SK-N-SH treated with all-trans-retinoic acid at 6 μM for 48 hours (cell line): ENCODE data around the gene CNOT10.

Source experiments
- ATAC-seq: fragments of 200-7000 bp; cut with Tn5 transposase; 3 replicates; pipeline ENCODE4 v1.9.1; 2020; ENCODE audit warnings: mild to moderate bottlenecking, moderate library complexity
- BACH2 ChIP-seq: fragments of 250-450 bp; sonication (Bioruptor Pico); IDR thresholded peaks from 2 replicates; pipeline ENCODE4 v1.9.0; 2021; ENCODE audit warnings: mild to moderate bottlenecking, borderline replicate concordance
- CREB5 ChIP-seq: fragments of 250-450 bp; sonication (Bioruptor Pico); IDR thresholded peaks from 2 replicates; pipeline ENCODE4 v1.5.1; 2020; ENCODE audit warnings: low read depth, mild to moderate bottlenecking, moderate library complexity
- CSDC2 ChIP-seq: fragments of 250-450 bp; sonication (Bioruptor Pico); IDR thresholded peaks from 2 replicates; pipeline ENCODE4 v1.5.0; 2020; ENCODE audit warnings: mild to moderate bottlenecking, moderate library complexity
- ISL1 ChIP-seq: fragments of 250-450 bp; sonication (Bioruptor Pico); IDR thresholded peaks from 2 replicates; pipeline ENCODE4 v2.1.2; 2022; ENCODE audit warnings: mild to moderate bottlenecking, moderate library complexity
- OSR1 ChIP-seq: fragments of 250-450 bp; sonication (Bioruptor Pico); IDR thresholded peaks from 2 replicates; pipeline ENCODE4 v1.8.0; 2022; ENCODE audit warnings: moderate library complexity, mild to moderate bottlenecking, inconsistent platforms
- POU6F1 ChIP-seq: fragments of 250-450 bp; sonication (Bioruptor Pico); IDR thresholded peaks from 2 replicates; pipeline ENCODE4 v1.8.0; 2021; ENCODE audit warnings: low read depth, mild to moderate bottlenecking, moderate library complexity, borderline replicate concordance
- PPARA ChIP-seq: fragments of 250-450 bp; sonication (Bioruptor Pico); IDR thresholded peaks from 2 replicates; pipeline ENCODE4 v1.5.0; 2020; ENCODE audit warnings: mild to moderate bottlenecking, borderline replicate concordance
- TOX ChIP-seq: fragments of 250-450 bp; sonication (Bioruptor Pico); IDR thresholded peaks from 2 replicates; pipeline ENCODE4 v1.8.0; 2021; ENCODE audit warnings: mild to moderate bottlenecking, moderate library complexity, borderline replicate concordance
- TF ChIP-seq, protein P1 (sequence below): fragments of 250-450 bp; sonication (Bioruptor Pico); IDR thresholded peaks from 2 replicates; pipeline ENCODE4 v1.5.0; 2020; ENCODE audit warnings: mild to moderate bottlenecking, moderate library complexity
- TF ChIP-seq, protein P2 (sequence below): fragments of 250-450 bp; sonication (Bioruptor Pico); IDR thresholded peaks from 2 replicates; pipeline ENCODE4 v1.8.0; 2020; ENCODE audit warnings: mild to moderate bottlenecking, moderate library complexity, borderline replicate concordance
- TF ChIP-seq, protein P3 (sequence below): fragments of 250-450 bp; sonication (Bioruptor Pico); IDR thresholded peaks from 2 replicates; pipeline ENCODE4 v1.5.1; 2021; ENCODE audit warnings: mild to moderate bottlenecking, moderate library complexity

Gene CNOT10

DNA sequence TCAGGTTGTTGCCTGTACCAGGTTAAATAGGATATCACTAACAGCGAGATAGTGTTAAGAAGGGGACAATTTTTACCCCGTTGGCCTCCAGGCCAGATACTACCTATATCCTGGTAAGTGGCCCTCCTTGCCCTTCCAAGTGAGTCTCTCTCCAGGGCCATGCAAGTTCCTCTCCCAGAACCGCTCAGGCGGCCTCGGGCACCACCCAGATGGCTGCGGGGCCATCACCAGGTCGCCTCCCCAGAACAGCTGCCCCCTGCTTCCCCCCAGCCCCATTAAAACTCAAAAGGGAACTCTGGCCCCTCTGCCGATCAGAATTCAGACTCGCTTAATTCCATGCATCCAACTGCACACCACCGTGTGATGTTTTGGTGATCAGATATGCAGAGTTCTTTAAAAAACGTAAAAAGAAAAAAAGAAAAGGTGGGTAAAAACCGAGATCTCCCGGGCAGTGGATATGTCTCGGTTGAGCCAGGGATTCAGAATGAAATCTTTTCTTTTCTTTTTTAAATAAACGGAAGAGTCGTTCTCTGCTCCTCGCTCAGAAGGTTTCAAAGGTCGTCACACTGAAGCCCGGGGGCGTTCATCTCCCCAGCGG, 131.0 kb downstream of the CNOT10 start (continued):
- TF ChIP-seq, protein P1, sequence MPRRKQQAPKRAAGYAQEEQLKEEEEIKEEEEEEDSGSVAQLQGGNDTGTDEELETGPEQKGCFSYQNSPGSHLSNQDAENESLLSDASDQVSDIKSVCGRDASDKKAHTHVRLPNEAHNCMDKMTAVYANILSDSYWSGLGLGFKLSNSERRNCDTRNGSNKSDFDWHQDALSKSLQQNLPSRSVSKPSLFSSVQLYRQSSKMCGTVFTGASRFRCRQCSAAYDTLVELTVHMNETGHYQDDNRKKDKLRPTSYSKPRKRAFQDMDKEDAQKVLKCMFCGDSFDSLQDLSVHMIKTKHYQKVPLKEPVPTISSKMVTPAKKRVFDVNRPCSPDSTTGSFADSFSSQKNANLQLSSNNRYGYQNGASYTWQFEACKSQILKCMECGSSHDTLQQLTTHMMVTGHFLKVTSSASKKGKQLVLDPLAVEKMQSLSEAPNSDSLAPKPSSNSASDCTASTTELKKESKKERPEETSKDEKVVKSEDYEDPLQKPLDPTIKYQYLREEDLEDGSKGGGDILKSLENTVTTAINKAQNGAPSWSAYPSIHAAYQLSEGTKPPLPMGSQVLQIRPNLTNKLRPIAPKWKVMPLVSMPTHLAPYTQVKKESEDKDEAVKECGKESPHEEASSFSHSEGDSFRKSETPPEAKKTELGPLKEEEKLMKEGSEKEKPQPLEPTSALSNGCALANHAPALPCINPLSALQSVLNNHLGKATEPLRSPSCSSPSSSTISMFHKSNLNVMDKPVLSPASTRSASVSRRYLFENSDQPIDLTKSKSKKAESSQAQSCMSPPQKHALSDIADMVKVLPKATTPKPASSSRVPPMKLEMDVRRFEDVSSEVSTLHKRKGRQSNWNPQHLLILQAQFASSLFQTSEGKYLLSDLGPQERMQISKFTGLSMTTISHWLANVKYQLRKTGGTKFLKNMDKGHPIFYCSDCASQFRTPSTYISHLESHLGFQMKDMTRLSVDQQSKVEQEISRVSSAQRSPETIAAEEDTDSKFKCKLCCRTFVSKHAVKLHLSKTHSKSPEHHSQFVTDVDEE (CRISPR knock-in tag) = no peak
- no peak for TF ChIP-seq TOX (CRISPR knock-in tag)

GRCh38 chr3:32816439-32817256, 131.7 kb downstream of the CNOT10 start:
- ATAC-seq = no peak; the same call in 2 of the 3 replicates

GRCh38 chr3:32817257-32817557, 132.2 kb downstream of the CNOT10 start:
- no peak for TF ChIP-seq BACH2 (CRISPR knock-in tag)
- TF ChIP-seq POU6F1 (CRISPR knock-in tag) = no peak
- no peak for TF ChIP-seq OSR1 (CRISPR knock-in tag)
- TF ChIP-seq, protein P2, sequence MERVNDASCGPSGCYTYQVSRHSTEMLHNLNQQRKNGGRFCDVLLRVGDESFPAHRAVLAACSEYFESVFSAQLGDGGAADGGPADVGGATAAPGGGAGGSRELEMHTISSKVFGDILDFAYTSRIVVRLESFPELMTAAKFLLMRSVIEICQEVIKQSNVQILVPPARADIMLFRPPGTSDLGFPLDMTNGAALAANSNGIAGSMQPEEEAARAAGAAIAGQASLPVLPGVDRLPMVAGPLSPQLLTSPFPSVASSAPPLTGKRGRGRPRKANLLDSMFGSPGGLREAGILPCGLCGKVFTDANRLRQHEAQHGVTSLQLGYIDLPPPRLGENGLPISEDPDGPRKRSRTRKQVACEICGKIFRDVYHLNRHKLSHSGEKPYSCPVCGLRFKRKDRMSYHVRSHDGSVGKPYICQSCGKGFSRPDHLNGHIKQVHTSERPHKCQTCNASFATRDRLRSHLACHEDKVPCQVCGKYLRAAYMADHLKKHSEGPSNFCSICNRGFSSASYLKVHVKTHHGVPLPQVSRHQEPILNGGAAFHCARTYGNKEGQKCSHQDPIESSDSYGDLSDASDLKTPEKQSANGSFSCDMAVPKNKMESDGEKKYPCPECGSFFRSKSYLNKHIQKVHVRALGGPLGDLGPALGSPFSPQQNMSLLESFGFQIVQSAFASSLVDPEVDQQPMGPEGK = no peak
- TF ChIP-seq, all 23 proteins: peak for 0
- no peak for ATAC-seq

More at GRCh38 chr3:32816439-32817256, 131.7 kb downstream of the CNOT10 start:
- TF ChIP-seq OSR1 (CRISPR knock-in tag) (no peak), ISL1 (CRISPR knock-in tag) (no peak), POU6F1 (CRISPR knock-in tag) (no peak), CREB5 (no peak), CSDC2 (CRISPR knock-in tag) (no peak), PPARA (CRISPR knock-in tag) (no peak)
- TF ChIP-seq, protein P3, sequence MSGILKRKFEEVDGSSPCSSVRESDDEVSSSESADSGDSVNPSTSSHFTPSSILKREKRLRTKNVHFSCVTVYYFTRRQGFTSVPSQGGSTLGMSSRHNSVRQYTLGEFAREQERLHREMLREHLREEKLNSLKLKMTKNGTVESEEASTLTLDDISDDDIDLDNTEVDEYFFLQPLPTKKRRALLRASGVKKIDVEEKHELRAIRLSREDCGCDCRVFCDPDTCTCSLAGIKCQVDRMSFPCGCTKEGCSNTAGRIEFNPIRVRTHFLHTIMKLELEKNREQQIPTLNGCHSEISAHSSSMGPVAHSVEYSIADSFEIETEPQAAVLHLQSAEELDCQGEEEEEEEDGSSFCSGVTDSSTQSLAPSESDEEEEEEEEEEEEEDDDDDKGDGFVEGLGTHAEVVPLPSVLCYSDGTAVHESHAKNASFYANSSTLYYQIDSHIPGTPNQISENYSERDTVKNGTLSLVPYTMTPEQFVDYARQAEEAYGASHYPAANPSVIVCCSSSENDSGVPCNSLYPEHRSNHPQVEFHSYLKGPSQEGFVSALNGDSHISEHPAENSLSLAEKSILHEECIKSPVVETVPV = no peak

- ATAC-seq = no peak; the same call in 2 of the 3 replicates
These were observed 132.7 kb downstream of the CNOT10 start, which contains the start of gene TRIM71 for GRCh38 chr3:32817558-32818228. Gene TRIM71, plus strand, starts transcription at chr3:32817997. Its CDS starts 84 bp downstream, at chr3:32818081.

More at GRCh38 chr3:32817558-32818228, 132.7 kb downstream of the CNOT10 start, which contains the start of gene TRIM71:
- TF ChIP-seq, protein P1 (CRISPR knock-in tag) = no peak
- no peak for TF ChIP-seq OSR1 (CRISPR knock-in tag)
